GM20000 (cell line): ENCODE measurements around the gene VAV1.
"Not testable (repeated sequence)": the region's sequence is repeated elsewhere in the genome, so short reads cannot be mapped to it uniquely, and the experiment has no call there.

Source experiments
- DNase-seq: peaks from one replicate; pipeline ENCODE4 v3.0.0; 2012; ENCODE audit warnings: low spot score
- TF ChIP-seq, protein P1 (sequence below): IDR thresholded peaks from 2 replicates; pipeline ENCODE4 v1.5.1; 2012; ENCODE audit warnings: mild to moderate bottlenecking, control low read depth; ENCODE audit errors: extremely low read depth, missing control alignments

VAV1 gene

GRCh38 chr19:6754136-6754535 lies 18.4 kb upstream of the VAV1 start:
- TF ChIP-seq, protein P1, sequence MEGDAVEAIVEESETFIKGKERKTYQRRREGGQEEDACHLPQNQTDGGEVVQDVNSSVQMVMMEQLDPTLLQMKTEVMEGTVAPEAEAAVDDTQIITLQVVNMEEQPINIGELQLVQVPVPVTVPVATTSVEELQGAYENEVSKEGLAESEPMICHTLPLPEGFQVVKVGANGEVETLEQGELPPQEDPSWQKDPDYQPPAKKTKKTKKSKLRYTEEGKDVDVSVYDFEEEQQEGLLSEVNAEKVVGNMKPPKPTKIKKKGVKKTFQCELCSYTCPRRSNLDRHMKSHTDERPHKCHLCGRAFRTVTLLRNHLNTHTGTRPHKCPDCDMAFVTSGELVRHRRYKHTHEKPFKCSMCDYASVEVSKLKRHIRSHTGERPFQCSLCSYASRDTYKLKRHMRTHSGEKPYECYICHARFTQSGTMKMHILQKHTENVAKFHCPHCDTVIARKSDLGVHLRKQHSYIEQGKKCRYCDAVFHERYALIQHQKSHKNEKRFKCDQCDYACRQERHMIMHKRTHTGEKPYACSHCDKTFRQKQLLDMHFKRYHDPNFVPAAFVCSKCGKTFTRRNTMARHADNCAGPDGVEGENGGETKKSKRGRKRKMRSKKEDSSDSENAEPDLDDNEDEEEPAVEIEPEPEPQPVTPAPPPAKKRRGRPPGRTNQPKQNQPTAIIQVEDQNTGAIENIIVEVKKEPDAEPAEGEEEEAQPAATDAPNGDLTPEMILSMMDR = no peak
- DNase-seq = no peak

GRCh38 chr19:6754653-6755463 lies 17.6 kb upstream of the VAV1 start:
- no peak for DNase-seq
- TF ChIP-seq, protein P1 = no peak

- TF ChIP-seq, protein P1 = no peak
- DNase-seq = no peak
These were observed 11.9 kb upstream of the VAV1 start for GRCh38 chr19:6760606-6761005.

GRCh38 chr19:6761053-6761676 lies 11.3 kb upstream of the VAV1 start:
- TF ChIP-seq, protein P1 = no peak

DNA sequence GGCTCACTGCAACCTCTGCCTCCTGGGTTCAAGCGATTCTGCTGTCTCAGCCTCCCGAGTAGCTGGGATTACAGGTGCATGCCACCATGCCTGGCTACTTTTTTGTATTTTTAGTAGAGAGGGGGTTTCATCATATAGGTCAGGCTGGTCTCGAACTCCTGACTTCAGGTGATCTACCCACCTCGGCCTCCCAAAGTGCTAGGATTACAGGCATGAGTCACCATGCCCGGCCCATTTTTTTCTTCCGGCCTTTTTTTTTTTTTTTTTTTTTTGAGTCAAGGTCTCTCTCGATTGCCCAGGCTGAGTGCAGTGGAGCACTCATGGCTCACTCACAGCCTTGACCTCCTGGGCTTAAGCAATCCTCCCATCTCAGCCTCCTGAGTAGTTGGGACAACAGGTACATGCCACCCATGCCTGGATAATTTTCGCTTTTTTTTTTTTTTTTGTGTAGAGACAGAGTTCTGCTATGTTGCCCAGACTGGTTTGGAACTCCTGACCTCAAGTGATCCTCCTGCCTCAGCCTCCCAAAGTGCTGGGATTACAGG lies 10.2 kb upstream of the VAV1 start:
- DNase-seq = not testable (repeated sequence)

More at GRCh38 chr19:6761053-6761676, 11.3 kb upstream of the VAV1 start:
- DNase-seq = no peak

GRCh38 chr19:6765738-6766356 lies 6.7 kb upstream of the VAV1 start:
- TF ChIP-seq, protein P1 = no peak
- no peak for DNase-seq

- TF ChIP-seq, protein P1 = no peak
- no peak for DNase-seq
These were observed 6.0 kb upstream of the VAV1 start for GRCh38 chr19:6766357-6767080.
